ENCODE data around the gene GALNT9.

DNA sequence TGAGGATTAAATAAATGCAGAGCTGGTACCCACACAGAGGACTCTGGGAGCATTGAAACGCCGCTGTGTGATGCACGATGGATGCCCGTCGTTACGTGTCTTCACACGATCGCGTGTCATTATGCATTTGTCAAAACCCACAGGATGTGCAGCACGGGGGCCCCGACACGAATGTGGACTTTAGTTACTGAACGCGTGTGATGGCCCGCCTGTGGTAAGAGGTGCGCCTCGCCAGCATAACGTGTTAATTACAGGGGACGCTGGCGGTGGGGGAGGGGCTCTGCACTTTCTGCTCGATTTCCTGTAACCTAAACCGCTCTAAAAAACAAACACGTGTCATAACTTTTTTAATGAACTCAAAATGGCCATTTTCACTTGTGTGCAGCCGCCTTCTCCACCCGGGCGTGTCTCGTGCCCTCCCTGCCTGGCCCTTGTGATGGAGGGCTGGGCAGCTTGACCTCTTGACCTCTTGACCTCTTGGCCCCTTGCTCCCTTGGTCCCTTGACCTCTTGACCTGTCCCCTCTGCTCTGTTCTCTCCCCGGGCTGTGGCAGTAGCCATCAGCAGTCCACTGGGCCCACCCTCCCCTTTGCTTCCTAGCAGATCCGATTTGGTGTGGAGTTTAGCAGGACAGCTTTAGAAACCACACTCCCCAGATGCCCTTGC lies 33.7 kb upstream of the GALNT9 start:
- TF ChIP-seq, protein P1, sequence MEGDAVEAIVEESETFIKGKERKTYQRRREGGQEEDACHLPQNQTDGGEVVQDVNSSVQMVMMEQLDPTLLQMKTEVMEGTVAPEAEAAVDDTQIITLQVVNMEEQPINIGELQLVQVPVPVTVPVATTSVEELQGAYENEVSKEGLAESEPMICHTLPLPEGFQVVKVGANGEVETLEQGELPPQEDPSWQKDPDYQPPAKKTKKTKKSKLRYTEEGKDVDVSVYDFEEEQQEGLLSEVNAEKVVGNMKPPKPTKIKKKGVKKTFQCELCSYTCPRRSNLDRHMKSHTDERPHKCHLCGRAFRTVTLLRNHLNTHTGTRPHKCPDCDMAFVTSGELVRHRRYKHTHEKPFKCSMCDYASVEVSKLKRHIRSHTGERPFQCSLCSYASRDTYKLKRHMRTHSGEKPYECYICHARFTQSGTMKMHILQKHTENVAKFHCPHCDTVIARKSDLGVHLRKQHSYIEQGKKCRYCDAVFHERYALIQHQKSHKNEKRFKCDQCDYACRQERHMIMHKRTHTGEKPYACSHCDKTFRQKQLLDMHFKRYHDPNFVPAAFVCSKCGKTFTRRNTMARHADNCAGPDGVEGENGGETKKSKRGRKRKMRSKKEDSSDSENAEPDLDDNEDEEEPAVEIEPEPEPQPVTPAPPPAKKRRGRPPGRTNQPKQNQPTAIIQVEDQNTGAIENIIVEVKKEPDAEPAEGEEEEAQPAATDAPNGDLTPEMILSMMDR (IDR thresholded peaks at IDR 0.05), result no peak
- TF ChIP-seq POLR2AphosphoS5 (IDR thresholded peaks at IDR 0.05) (no peak), POLR2A (IDR thresholded peaks at IDR 0.05) (no peak)
